A549 (cell line): ENCODE results near the gene IL1R1. TPM values are rescaled to one million over a fixed set of nuclear protein-coding genes. Genes with fewer than 3 reads are reported as not detected.
"Not testable (repeated sequence)": the region's sequence is repeated elsewhere in the genome, so short reads cannot be mapped to it uniquely, and the experiment has no call there.

Experiments
- ATAC-seq, 2 experiments: fragments of 200-7000 bp in 1 of 2; fragments of >200 bp in 1 of 2; cut with Nextera tagmentation in 1 of 2; cut with Tn5 transposase in 1 of 2; 3 replicates each; pipeline versions ENCODE4 v1.8.0 to v1.9.1; 2018 to 2020; ENCODE audit warnings: mild to moderate bottlenecking in 1 of 2, moderate library complexity in 1 of 2
- CTCF ChIA-PET: fragments of 300-600 bp; sonication (Branson Sonifier 250); formaldehyde crosslinking; extraction: SDS; loops from one replicate; lab custom pipeline; 2021; ENCODE audit warnings: antibody characterized with exemption, inconsistent platforms; lab: Yijun Ruan, JAX
- POLR2A ChIA-PET: fragments of 350-600 bp; formaldehyde crosslinking; extraction: SDS; loops from one replicate; lab custom pipeline; 2021; ENCODE audit warnings: antibody characterized with exemption, inconsistent platforms; lab: Yijun Ruan, JAX
- DNase-seq, 2 experiments: peaks; one replicate each; pipeline versions ENCODE4 v3.0.0 to v3.0.0-alpha.2; 2011 to 2016; ENCODE audit warnings: low read depth in 1 of 2, low spot score in 1 of 2
- FAIRE-seq: peaks from 2 replicates; lab custom pipeline; 2011; peaks lifted over from hg19 to GRCh38; lab: Jason Lieb, UNC
- H3K27ac ChIP-seq, 2 experiments: fragments of >200 bp; sonication (Bioruptor Twin); formaldehyde crosslinking; 3 replicates each; pipeline ENCODE4 v1.5.1; 2016 to 2017
- H3K4me1 ChIP-seq: fragments of >200 bp; sonication (Bioruptor Twin); formaldehyde crosslinking; 3 replicates; pipeline ENCODE4 v1.6.1; 2016
- H3K4me2 ChIP-seq: fragments of >200 bp; sonication (Bioruptor Twin); formaldehyde crosslinking; 3 replicates; pipeline ENCODE4 v1.6.1; 2016
- H3K4me3 ChIP-seq: fragments of >200 bp; sonication (Bioruptor Twin); formaldehyde crosslinking; 3 replicates; pipeline ENCODE4 v1.5.1; 2016
- H3K9me3 ChIP-seq: fragments of >200 bp; sonication (Bioruptor Twin); formaldehyde crosslinking; 3 replicates; pipeline ENCODE4 v1.6.1; 2016
- CEBPB ChIP-seq, 2 experiments: fragments of >200 bp in 1 of 2; sonication (Bioruptor Twin) in 1 of 2; formaldehyde crosslinking in 1 of 2; IDR thresholded peaks; 2 replicates each; pipeline ENCODE4 v1.6.1; 2012 to 2016
- EHMT2 ChIP-seq: fragments of 200-600 bp; sonication (generic); IDR thresholded peaks from 2 replicates; pipeline ENCODE4 v1.6.1; 2016; ENCODE audit warnings: antibody characterized with exemption, low read depth, mild to moderate bottlenecking, moderate library complexity
- FOSL2 ChIP-seq, 2 experiments: fragments of 450-650 bp in 1 of 2; fragments of >200 bp in 1 of 2; sonication (Bioruptor Twin) in 1 of 2; formaldehyde crosslinking; IDR thresholded peaks; 2 replicates each; pipeline versions ENCODE4 v1.5.0 to v1.6.1; 2016 to 2020; ENCODE audit warnings: mild to moderate bottlenecking in 1 of 2, moderate library complexity in 1 of 2
- GATA3 ChIP-seq: IDR thresholded peaks from 2 replicates; pipeline ENCODE4 v1.6.1; 2012; ENCODE audit warnings: borderline replicate concordance
- HES2 ChIP-seq: fragments of >200 bp; sonication (Bioruptor Twin); formaldehyde crosslinking; IDR thresholded peaks from 2 replicates; pipeline ENCODE4 v1.6.1; 2016
- HOXB5 ChIP-seq: fragments of 250-450 bp; sonication (Bioruptor Pico); IDR thresholded peaks from 2 replicates; pipeline ENCODE4 v1.5.0; 2020; ENCODE audit warnings: mild to moderate bottlenecking, moderate library complexity
- MAFK ChIP-seq: fragments of 450-650 bp; IDR thresholded peaks from 2 replicates; pipeline ENCODE4 v1.6.1; 2014; ENCODE audit not compliant: partially characterized antibody
- MAX ChIP-seq: IDR thresholded peaks from 2 replicates; pipeline ENCODE4 v1.6.1; 2012
- MAZ ChIP-seq: fragments of 150-350 bp; IDR thresholded peaks from 2 replicates; pipeline ENCODE4 v1.6.1; 2014; ENCODE audit warnings: antibody characterized with exemption, low read depth, low read length, borderline replicate concordance
- NPAS2 ChIP-seq: fragments of 250-450 bp; sonication (Bioruptor Pico); IDR thresholded peaks from 2 replicates; pipeline ENCODE4 v1.8.0; 2022; ENCODE audit warnings: mild to moderate bottlenecking, moderate library complexity, borderline replicate concordance
- RAD21 ChIP-seq, 2 experiments: fragments of >200 bp in 1 of 2; sonication (Bioruptor Twin) in 1 of 2; formaldehyde crosslinking in 1 of 2; IDR thresholded peaks in 1 of 2; conservative IDR thresholded peaks in 1 of 2; 2 replicates in 1 of 2; 3 replicates in 1 of 2; pipeline ENCODE4 v1.6.1; 2012 to 2018; ENCODE audit warnings: inconsistent platforms in 1 of 2
- RNF2 ChIP-seq: fragments of 200-600 bp; sonication (generic); IDR thresholded peaks from 2 replicates; pipeline ENCODE4 v1.6.1; 2016; ENCODE audit warnings: low read depth, mild to moderate bottlenecking, antibody characterized with exemption, moderate library complexity, borderline replicate concordance
- SREBF2 ChIP-seq: fragments of 450-650 bp; IDR thresholded peaks from 2 replicates; pipeline ENCODE4 v1.6.1; 2014; ENCODE audit warnings: mild to moderate bottlenecking, moderate library complexity
- TFCP2L1 ChIP-seq: fragments of 250-450 bp; sonication (Bioruptor Pico); IDR thresholded peaks from 2 replicates; pipeline ENCODE4 v1.5.0; 2021; ENCODE audit warnings: mild to moderate bottlenecking
- TP53 ChIP-seq: fragments of 250-450 bp; sonication (Bioruptor Pico); IDR thresholded peaks from 2 replicates; pipeline ENCODE4 v1.5.0; 2021; ENCODE audit warnings: mild to moderate bottlenecking, moderate library complexity
- WGBS: methylation state at CpG from one replicate; pipeline ENCODE4 v1.1.6; 2017; ENCODE audit errors: missing lambda C conversion rate; 5-methylcytosine and 5-hydroxymethylcytosine counted together
- polyA plus RNA-seq, 4 experiments: library from polyadenylated mRNA; depleted of rRNA in 3 of 4; stranded (reverse); fragments of >200 nt; fragmentation: RNase III in 1 of 4; extraction: RNeasy Plus Mini Kit Qiagen cat#74134 plus additional on column Dnase treatment in 1 of 4; gene quantifications; 2 replicates in 3 of 4; 3 replicates in 1 of 4; pipeline ENCODE4 v1.2.3, GENCODE V29; 2011 to 2017

IL1R1 gene
- polyA plus RNA-seq, 2 of the 4 experiments (the other 2 are of a cell fraction), result 32.5 to 34.7 TPM

- Histone ChIP-seq H3K4me2 (no peak overlapping the region), H3K4me1 (peaks cover 47% of the 10 kb centered on the region), H3K27ac (peak overlapping the region in 1 of 2 experiments; percentile 76; a peak in 3 of 6 replicates), H3K9me3 (no peaks in the 10 kb centered on the region), H3K4me3 (no peak overlapping the region)
- ChIA-PET POLR2A (no interaction called here), CTCF (interaction anchor here (1.0 to 1.8 kb wide), 3 partner anchors 13 to 100 kb away, joined by 3 to 5 read pairs (median 4); no protein-coding TSS in a partner anchor)
- no peak for TF ChIP-seq TP53 (CRISPR knock-in tag)
- TF ChIP-seq SREBF2, result no peak
- no peak for TF ChIP-seq EHMT2
- no peak for TF ChIP-seq HES2
- no peak for TF ChIP-seq NPAS2 (CRISPR knock-in tag)
- no peak for TF ChIP-seq RNF2
- TF ChIP-seq MAZ, result no peak
- WGBS, result 93% methylated on average over 6 of the region's 6 CpGs
- FAIRE-seq (no peak), DNase-seq (no peak), ATAC-seq (no peak)
Observed at GRCh38 chr2:102120701-102121159, 21.8 kb upstream of the IL1R1 start.

- peak overlapping the region; percentile 66 to 76 for H3K27ac ChIP-seq
- CTCF ChIA-PET, result interaction anchor here (1.8 to 2.7 kb wide), 2 partner anchors 44 to 101 kb away, joined by 5 to 15 read pairs; no protein-coding TSS in a partner anchor
- POLR2A ChIA-PET, result no interaction called here
- no peak overlapping the region for H3K4me3 ChIP-seq
- no peak for FAIRE-seq
- WGBS, result 67% methylated on average over 3 of the region's 3 CpGs
- peaks cover 44% of the 10 kb centered on the region for H3K4me1 ChIP-seq
- peak overlapping the region; percentile 65 for H3K4me2 ChIP-seq
- TF ChIP-seq HOXB5 (no peak), MAFK (no peak), FOSL2 (IDR thresholded peaks at IDR 0.05) (no peak), FOSL2 (CRISPR knock-in tag; IDR thresholded peaks at IDR 0.05) (0 out of 2 replicates have a peak, but pooled peaks have one; percentile 5)
- TF ChIP-seq, all 56 proteins: peak for 1
- H3K9me3 ChIP-seq, result no peaks in the 10 kb centered on the region
- no peak for DNase-seq
- peak; percentile 47 to 63; a peak in 4 of 6 replicates for ATAC-seq
Observed at GRCh38 chr2:102122115-102122514, 20.4 kb upstream of the IL1R1 start.

- Histone ChIP-seq H3K4me3 (no peak overlapping the region), H3K9me3 (no peaks in the 10 kb centered on the region), H3K27ac (peak overlapping the region; percentile 66 to 76), H3K4me1 (peaks cover 36% of the 10 kb centered on the region), H3K4me2 (peak overlapping the region; percentile 65)
- ChIA-PET CTCF (interaction anchor here (1.0 to 2.7 kb wide), 2 partner anchors 21 to 102 kb away, joined by 3 to 15 read pairs; no protein-coding TSS in a partner anchor), POLR2A (no interaction called here)
- DNase-seq, result no peak
- TF ChIP-seq RAD21 (conservative IDR thresholded peaks at IDR 0.05 in 1 of 2, IDR thresholded peaks at IDR 0.05 in 1 of 2) (0 out of 5 replicates have a peak, but pooled peaks of 1 of the 2 experiments have one; percentile 3), GATA3 (peak; percentile 71), MAX (peak; percentile 44; the same call in 1 of the 2 replicates), TFCP2L1 (CRISPR knock-in tag) (no peak), CEBPB (IDR thresholded peaks at IDR 0.05) (peak in 1 of 2 experiments; percentile 17; a peak in 1 of 4 replicates)
- WGBS, result 0% methylated on average over 1 of the region's 1 CpG
- ATAC-seq, result peak in 1 of 2 experiments; percentile 73; a peak in 3 of 6 replicates
- no peak for FAIRE-seq
Observed at GRCh38 chr2:102122909-102123308, 19.6 kb upstream of the IL1R1 start.

- 86% methylated on average over 5 of the region's 5 CpGs for WGBS
- FAIRE-seq, H3K4me3 ChIP-seq, H3K9me3 ChIP-seq, H3K4me2 ChIP-seq, DNase-seq, POLR2A ChIA-PET, ATAC-seq: not testable (repeated sequence)
- Histone ChIP-seq H3K4me1 (peaks cover 30% of the 10 kb centered on the region), H3K27ac (peak overlapping the region in 1 of 2 experiments; percentile 76; a peak in 1 of 6 replicates)
- CTCF ChIA-PET, result interaction anchor here (0.8 to 2.7 kb wide), 5 partner anchors 11 to 104 kb away, joined by 3 to 15 read pairs (median 3); no protein-coding TSS in a partner anchor
Observed at GRCh38 chr2:102124421-102124820, 18.1 kb upstream of the IL1R1 start.
